GM21528 (cell line): ENCODE data around the gene PROX1.

Experiments
- ATAC-seq: cut with Tn5 transposase; IDR thresholded peaks from one replicate; pipeline ENCODE4 v1.9.1; 2021; ENCODE audit warnings: mild to moderate bottlenecking, moderate library complexity; ENCODE audit not compliant: unreplicated experiment, low FRiP score

The PROX1 gene

DNA sequence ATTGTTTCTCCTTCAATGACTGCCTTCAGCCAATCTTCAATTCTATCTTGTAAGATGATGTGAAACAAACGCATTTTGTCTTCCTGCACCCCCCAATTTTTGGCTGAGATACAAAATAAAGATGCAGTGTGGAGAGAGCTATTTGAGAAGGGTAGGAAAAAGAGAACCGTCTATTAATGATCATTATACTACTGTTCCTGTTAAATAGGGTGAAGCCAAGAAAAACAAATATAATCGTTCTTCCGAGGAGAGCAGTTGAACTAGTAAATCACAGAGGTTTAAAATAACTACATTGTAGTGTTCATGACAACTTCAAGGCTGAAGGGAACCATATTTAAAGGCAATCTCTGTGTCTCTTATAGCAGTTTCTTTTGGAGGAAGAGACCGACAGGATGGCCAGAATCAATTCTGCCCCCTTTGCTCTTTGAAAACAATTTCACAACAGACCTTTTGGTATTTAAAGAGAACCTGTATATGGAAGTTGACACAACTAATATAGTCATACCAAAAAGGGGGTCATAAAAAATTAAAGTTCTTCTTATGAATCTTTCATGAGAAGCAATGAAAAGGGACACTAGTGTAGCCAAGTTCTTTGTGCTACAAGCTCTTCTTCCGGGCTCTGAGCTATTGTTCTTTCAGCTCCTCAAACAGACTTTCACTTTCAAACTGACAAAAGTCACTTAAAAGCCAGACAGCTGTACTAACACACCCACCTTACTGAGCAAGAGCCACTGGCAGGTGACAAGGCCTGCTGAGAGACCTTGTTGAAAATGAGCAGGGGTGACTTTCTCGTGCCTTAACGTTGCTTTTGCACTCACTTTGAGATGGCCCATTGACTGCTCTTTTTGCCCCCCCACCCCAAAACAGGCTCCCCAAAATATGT, 30.9 kb downstream of the PROX1 start:
- ATAC-seq = peak; percentile 64

GRCh38 chr1:214019499-214019898, 31.7 kb downstream of the PROX1 start:
- no peak for ATAC-seq

DNA sequence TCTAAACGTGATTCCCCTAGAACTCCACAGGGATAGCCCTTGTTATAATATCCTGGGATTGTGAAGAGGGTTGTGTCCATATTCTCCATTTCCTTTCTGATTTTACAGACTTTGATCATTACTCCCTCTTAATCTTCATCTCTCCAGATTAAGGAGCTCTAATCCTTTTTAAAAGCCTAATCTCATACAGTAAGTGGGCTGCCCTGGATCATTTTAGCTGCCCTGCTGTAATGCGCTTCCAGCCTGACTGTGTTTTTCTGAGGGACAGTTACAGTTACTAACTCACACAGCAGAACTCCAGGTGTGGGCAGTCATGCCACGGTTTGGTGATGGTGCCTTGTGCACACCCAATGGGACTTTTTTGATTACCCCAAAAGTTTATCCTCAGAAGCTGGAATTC, 33.5 kb downstream of the PROX1 start:
- no peak for ATAC-seq

- no peak for ATAC-seq
These were observed 34.5 kb downstream of the PROX1 start for GRCh38 chr1:214022229-214022791.

DNA sequence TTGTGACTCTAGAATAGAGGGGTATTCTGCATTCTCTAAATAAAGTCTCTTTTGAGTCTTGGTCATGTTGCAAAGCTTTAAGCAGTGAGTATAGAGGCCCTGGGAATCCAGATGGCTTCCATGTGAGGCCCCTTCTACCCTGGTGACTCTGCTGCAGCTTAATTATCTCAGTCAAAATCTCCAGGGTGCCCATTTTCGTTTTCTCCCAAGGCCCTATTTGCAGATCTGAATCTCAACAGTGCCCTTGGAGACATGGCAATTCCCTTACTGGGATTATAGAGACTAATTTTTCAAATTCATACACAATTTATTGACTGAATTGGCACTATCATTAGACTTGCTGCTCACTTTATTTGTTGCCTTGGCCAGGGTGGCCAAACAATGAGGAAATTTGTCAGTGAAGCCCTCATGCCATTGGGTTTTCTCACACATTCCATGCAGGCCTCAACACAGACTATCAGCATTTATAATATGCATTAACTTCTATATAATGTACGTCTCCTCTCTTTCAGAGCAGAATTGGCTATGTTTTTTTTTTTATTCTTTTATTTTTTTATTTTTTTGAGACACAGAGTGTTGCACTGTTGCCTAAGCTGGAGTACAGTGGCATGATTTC, 35.1 kb downstream of the PROX1 start:
- ATAC-seq = no peak

- ATAC-seq = no peak
These were observed 39.2 kb downstream of the PROX1 start for GRCh38 chr1:214026985-214027384.

DNA sequence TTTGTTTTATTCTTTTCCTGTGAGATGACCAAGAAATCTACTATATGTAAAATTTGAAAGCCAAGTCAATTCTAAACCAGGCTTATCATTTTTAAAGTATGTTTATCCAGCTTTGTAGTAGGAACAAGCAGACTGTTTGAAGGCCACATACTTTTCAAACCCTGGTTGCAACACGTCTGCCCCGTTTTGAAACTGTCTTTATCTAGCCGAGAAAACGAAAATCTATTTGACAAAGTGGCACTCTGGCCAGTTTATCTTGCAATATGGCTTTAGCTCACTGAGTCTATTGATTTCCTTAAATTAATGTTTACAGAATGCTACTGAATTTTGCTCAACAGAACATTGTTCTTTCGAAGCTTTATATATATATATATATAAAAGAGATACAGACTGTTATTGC, 39.7 kb downstream of the PROX1 start:
- ATAC-seq = no peak

DNA sequence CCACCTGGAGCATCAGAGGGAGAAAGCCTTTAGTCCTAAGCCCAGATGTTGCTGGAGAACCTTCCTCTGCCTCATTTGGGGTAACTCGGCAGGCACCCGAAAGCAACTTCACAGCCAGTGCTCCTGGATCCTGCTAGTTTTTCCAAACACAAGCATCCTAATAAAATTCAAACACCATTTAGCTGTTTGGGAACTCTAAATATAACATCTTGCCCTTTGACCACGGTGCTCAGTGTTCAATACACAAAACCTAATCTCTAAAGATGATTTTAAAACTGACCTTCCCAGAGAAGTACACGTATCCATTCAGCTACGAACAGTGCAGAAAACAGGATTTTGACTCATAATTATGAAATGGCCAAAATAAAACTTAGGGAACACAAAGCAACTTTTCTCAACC, 40.3 kb downstream of the PROX1 start:
- ATAC-seq = no peak

DNA sequence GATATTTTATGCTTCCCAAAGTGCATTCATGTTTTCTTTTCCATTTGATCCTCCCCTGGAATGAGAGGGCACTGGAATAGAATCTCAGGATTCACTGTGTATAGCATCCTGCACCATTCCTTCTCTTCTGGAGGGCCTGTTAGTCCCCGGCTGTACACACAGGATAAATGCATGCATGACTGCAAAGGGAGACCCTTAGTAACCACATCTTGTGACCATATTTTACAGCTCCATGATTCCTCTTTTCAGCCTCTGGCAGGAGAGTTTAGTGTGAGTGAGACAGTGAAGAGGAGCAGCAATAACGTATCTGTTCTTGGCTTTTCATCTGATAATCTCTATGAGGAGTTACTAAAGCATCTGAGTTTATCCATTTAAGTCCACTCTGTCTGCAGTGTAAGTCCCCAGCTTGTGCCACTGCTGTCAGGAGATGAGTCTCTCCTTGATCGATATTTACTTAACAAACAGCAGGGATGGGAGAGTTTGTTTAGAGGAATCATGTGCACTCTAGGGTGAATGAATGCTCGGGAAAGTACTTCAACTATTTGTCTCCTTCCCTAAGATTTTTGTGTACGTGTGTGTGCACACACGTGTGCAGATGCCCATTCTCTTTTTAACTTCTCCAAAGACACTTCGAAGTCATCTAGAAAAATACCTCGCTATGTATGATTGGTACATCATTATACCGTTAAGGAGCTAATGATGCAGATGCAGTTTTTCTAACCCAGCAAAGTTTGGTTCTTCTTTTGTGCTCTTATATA, 41.1 kb downstream of the PROX1 start:
- no peak for ATAC-seq

DNA sequence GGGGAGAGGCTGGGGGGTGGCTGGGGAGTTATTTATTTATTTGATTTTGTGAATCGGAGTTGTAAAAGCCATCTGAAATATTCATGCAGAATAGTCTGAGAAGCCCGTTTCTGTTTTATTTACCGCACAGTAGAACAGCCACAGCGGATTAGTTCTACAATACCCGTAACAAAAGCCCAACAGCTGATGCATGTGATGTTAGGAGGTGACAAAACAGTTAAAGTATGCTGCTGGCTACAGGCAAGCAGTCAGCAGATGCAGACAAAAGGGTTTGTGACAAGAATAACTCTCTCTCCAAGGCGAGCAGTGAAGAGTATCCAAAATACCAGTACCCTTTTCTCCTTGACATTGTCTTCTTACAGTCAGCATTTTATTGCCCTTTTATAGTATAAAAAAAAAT, 42.0 kb downstream of the PROX1 start:
- no peak for ATAC-seq

DNA sequence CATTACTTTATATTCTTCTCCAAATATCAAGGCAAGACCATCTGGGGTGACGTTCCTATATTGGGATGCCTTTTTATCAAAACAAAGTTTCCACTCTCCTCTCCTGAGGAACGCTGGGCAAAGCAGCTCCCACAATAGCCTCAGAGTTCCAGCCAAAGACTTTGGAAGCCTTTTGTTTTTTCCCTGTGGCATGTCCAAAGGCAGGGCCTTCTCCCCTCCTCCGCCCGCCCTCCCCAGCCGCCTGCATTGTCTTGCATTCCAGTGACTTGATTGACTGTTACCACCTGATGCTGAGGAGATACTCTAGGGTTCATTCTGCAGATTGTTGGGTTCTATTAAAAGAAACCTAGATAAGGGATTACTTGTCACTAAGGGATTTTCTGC, 43.5 kb downstream of the PROX1 start:
- no peak for ATAC-seq

DNA sequence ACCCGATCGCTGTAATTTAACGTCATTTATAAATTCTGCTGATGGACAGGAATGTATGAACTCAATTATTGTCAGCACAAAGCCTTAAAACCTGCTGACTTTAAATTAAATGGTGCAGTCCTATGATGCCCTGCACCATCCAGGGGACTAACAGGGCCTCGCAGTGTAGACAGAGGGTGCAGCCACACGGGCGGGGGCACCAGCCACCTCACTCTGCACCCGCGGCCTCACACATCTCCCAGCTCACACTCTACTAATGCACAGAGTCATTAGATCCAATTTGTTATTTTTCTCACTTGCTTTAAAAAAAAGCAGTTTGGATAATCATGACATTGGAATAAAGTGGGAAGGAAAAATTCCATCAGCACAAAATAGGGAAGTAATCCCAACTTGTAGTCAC, 49.7 kb downstream of the PROX1 start:
- ATAC-seq = no peak

DNA sequence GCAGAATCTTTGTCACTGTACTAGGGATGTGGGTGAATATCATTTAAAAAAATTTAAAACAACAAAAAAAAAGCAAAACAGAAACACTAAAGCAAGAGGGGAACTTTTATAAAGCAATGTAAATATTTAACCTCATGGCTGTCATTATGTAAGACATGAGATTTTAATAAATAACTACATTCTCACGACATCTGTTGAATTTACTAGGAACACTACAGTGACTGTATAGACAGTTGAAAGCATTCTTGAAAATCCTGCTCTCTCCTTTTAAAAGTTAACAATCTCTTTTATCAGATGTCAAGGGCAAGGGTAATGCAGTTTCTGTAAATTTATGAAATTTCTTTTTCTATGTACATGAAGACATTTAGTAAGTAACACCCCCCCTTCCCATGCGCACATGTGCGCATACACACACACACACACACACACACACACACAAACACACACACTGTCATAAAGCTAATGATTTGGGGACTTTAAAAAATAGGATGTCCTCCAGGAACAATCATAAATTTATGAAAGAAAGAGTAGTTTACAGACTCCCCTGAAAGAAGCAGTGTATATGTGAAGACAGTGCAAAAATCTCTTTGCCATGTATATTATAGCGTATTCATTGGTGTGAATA, 51.7 kb downstream of the PROX1 start:
- ATAC-seq = no peak

GRCh38 chr1:214043167-214043566, 55.4 kb downstream of the PROX1 start:
- no peak for ATAC-seq

GRCh38 chr1:214044438-214045214, 56.9 kb downstream of the PROX1 start:
- no peak for ATAC-seq

- ATAC-seq = no peak
These were observed 63.0 kb downstream of the PROX1 start for GRCh38 chr1:214050513-214051401.

DNA sequence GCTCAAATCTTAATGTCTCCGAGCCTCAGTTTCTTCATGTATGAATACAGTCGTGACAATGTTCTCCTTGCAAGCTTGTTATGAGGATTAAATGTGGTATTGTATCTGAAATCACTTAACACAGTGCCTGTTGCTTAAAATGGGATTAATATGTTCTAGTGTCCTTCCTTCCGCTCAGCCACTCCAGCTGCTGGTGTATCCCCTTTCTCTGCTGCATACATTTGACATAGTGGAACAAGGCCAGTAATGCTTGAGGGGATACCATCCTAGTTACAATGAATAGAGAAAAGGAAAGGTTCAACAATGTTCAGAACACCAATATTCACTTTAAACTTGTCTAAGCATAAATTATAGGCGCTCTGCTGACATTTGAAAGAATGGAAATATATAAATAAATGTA, 64.0 kb downstream of the PROX1 start:
- no peak for ATAC-seq

- ATAC-seq = no peak
These were observed 70.3 kb downstream of the PROX1 start for GRCh38 chr1:214058076-214058475.

DNA sequence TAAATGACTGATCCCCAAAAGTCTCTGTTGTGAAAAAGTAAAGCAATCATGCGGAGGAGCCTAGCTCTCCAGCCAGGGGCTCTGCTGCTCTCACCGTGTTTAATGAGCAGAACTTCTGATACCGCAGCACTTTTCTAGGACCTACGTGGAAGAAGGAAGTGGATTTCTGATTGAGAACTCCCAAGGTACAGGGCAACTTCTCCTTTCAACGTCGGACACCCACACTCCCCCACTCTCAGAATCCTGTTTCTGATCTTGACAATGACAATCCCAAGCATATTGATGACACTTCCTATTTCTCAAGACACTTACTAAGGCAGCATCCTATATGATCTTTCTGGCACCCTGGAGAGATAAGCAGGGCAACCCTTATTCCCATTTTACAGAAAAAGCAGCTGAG, 78.4 kb downstream of the PROX1 start:
- no peak for ATAC-seq
